Esophagus muscularis mucosa (tissue), 4 donors: Measurements from ENCODE around the gene CBY1. TPM values are rescaled to one million over a fixed set of nuclear protein-coding genes. Genes with fewer than 3 reads are reported as not detected.

Experiments
- DNase-seq: peaks from one replicate; pipeline ENCODE4 v3.0.0-alpha.2; 2017; ENCODE audit errors: extremely low spot score
- H3K27ac ChIP-seq, 4 donors: fragments of 200-600 bp; sonication (generic); replicated peaks in 1 of 4; 1 replicate in 3 of 4; 2 replicates in 1 of 4; pipeline ENCODE4 v1.5.1; 2016 to 2019; ENCODE audit warnings: mild to moderate bottlenecking in 1 of 4
- H3K27me3 ChIP-seq, 4 donors: fragments of 200-600 bp; sonication (generic); one replicate each; pipeline versions ENCODE4 v1.5.1 to v1.6.0; 2016 to 2019
- H3K36me3 ChIP-seq, 4 donors: fragments of 200-600 bp; sonication (generic); one replicate each; pipeline ENCODE4 v1.5.1; 2016 to 2019
- H3K4me1 ChIP-seq, 4 donors: fragments of 200-600 bp; sonication (generic); one replicate each; pipeline ENCODE4 v1.5.1; 2016 to 2019
- H3K4me3 ChIP-seq, 4 donors: fragments of 200-600 bp; sonication (generic); 1 replicate in 2 of 4; 2 replicates in 2 of 4; pipeline ENCODE4 v1.5.1; 2016 to 2019; ENCODE audit warnings: mild to moderate bottlenecking in 4 of 4, moderate library complexity in 1 of 4
- H3K9me3 ChIP-seq, 4 donors: fragments of 200-600 bp; sonication (generic); 1 replicate in 3 of 4; 2 replicates in 1 of 4; pipeline ENCODE4 v1.5.1; 2016 to 2019
- CTCF ChIP-seq, 3 experiments: fragments of 200-600 bp in 2 of 3; fragments of 450-650 bp in 1 of 3; sonication (generic) in 2 of 3; IDR thresholded peaks; one replicate each; pipeline ENCODE4 v1.5.1; 2017 to 2019; ENCODE audit warnings: antibody characterized with exemption in 3 of 3, mild to moderate bottlenecking in 2 of 3, moderate library complexity in 1 of 3
- EP300 ChIP-seq: sonication (generic); formaldehyde crosslinking; IDR thresholded peaks from one replicate; pipeline ENCODE4 v1.6.1; 2017; ENCODE audit warnings: antibody characterized with exemption
- POLR2A ChIP-seq: fragments of 450-650 bp; IDR thresholded peaks from one replicate; pipeline ENCODE4 v1.6.1; 2017; ENCODE audit warnings: antibody characterized with exemption, moderate library complexity, mild to moderate bottlenecking, low read depth
- POLR2AphosphoS5 ChIP-seq, 2 donors: sonication (generic); formaldehyde crosslinking; IDR thresholded peaks; one replicate each; pipeline ENCODE4 v1.6.1; 2017; ENCODE audit warnings: antibody characterized with exemption in 2 of 2
- WGBS: methylation state at CpG from one replicate; pipeline ENCODE4 v1.1.5; 2018; 5-methylcytosine and 5-hydroxymethylcytosine counted together
- intact Hi-C: fragments of 100-400 bp; cut with DNase I; formaldehyde crosslinking; loops from one replicate; pipeline ENCODE4 v1.15.1; 2023
- total RNA-seq, 4 donors: library from RNA; depleted of rRNA; stranded (reverse); fragments of >200 nt; gene quantifications; one replicate each; pipeline versions ENCODE4 v1.1.0 to v1.2.1, GENCODE V29; 2016

CBY1 gene
- total RNA-seq, 4 donors from 2014 or later = 25.2 to 36.9 (median 33.9) TPM

GRCh38 chr22:38707984-38708383 is 51.5 kb downstream of the CBY1 start:
- 86% methylated on average over 3 of the region's 3 CpGs for WGBS
- no peak for DNase-seq
- H3K27ac ChIP-seq = peak overlapping the region in 1 of 4 donors; percentile 100
- H3K9me3 ChIP-seq = no peaks in the 10 kb centered on the region
- peak overlapping the region in 1 of 4 donors; percentile 6 for H3K4me3 ChIP-seq
- peaks cover 0 to 28% (median 14%) of the 10 kb centered on the region in 4 donors for H3K36me3 ChIP-seq
- TF ChIP-seq CTCF (IDR thresholded peaks at IDR 0.05) (no peak), POLR2A (no peak), POLR2AphosphoS5 (IDR thresholded peaks at IDR 0.05) (no peak), EP300 (no peak)
- H3K27me3 ChIP-seq = no peaks in the 10 kb centered on the region
- peaks cover 32 to 60% (median 44%) of the 10 kb centered on the region in 4 donors for H3K4me1 ChIP-seq
- intact Hi-C loops = loop anchor here (2.0 kb wide), 1 partner anchor 47 kb away; the partner anchor contains the start of gene SUN2

- no peak for TF ChIP-seq EP300
- no peak for TF ChIP-seq CTCF (IDR thresholded peaks at IDR 0.05)
- no peak for TF ChIP-seq POLR2AphosphoS5 (IDR thresholded peaks at IDR 0.05)
- TF ChIP-seq POLR2A = no peak
- WGBS = 75% methylated on average over 3 of the region's 3 CpGs
- peaks cover 0 to 28% (median 14%) of the 10 kb centered on the region in 4 donors for H3K36me3 ChIP-seq
- DNase-seq = no peak
- peaks cover 44 to 73% (median 57%) of the 10 kb centered on the region in 4 donors for H3K4me1 ChIP-seq
- no peak overlapping the region for H3K4me3 ChIP-seq
- H3K27me3 ChIP-seq = no peaks in the 10 kb centered on the region
- no peaks in the 10 kb centered on the region for H3K9me3 ChIP-seq
- no peak overlapping the region for H3K27ac ChIP-seq
- intact Hi-C loops = no loop called here
Observed at GRCh38 chr22:38709306-38709705, 52.9 kb downstream of the CBY1 start.

DNA sequence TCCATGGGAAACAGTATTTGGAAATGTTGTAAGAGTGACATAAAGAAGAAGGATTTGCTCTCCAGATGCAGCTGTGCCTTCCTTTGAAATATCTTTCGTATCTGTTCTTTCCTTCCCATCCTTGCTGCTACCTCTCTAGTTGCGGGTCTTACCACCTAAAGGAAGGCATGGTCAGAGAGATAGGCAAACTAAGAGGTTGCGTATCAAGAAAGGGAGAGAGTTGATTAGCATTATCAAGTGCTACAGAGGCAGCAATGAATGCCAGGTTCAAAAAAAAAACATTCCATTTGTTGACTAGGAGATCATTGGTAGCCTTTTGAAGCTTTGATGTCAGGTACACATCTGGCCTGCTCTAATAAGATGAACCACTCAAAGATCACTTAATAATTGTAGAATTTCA is 53.9 kb downstream of the CBY1 start:
- Histone ChIP-seq H3K27ac (no peak overlapping the region), H3K4me3 (no peak overlapping the region), H3K4me1 (peaks cover 46 to 74% (median 56%) of the 10 kb centered on the region in 4 donors), H3K36me3 (peaks cover 0 to 34% (median 18%) of the 10 kb centered on the region in 4 donors), H3K27me3 (no peaks in the 10 kb centered on the region), H3K9me3 (no peaks in the 10 kb centered on the region)
- intact Hi-C loops = no loop called here
- WGBS = 93% methylated on average over 3 of the region's 3 CpGs
- no peak for TF ChIP-seq EP300
- no peak for TF ChIP-seq POLR2A
- no peak for TF ChIP-seq POLR2AphosphoS5 (IDR thresholded peaks at IDR 0.05)
- no peak for TF ChIP-seq CTCF (IDR thresholded peaks at IDR 0.05)
- no peak for DNase-seq

- peaks cover 46 to 77% (median 58%) of the 10 kb centered on the region in 4 donors for H3K4me1 ChIP-seq
- H3K9me3 ChIP-seq = no peaks in the 10 kb centered on the region
- H3K27me3 ChIP-seq = no peaks in the 10 kb centered on the region
- H3K27ac ChIP-seq = no peak overlapping the region
- TF ChIP-seq EP300 = no peak
- no peak for TF ChIP-seq POLR2AphosphoS5 (IDR thresholded peaks at IDR 0.05)
- TF ChIP-seq CTCF (IDR thresholded peaks at IDR 0.05) = no peak
- TF ChIP-seq POLR2A = no peak
- peaks cover 0 to 39% (median 23%) of the 10 kb centered on the region in 4 donors for H3K36me3 ChIP-seq
- 82% methylated on average over 3 of the region's 3 CpGs for WGBS
- H3K4me3 ChIP-seq = no peak overlapping the region
- DNase-seq = no peak
- intact Hi-C loops = no loop called here
Observed at GRCh38 chr22:38710866-38711265, 54.4 kb downstream of the CBY1 start.
